HG03521 (cell line): ENCODE measurements around the gene FAM171A1.
"Not testable (repeated sequence)": the region's sequence is repeated elsewhere in the genome, so short reads cannot be mapped to it uniquely, and the experiment has no call there.

ENCODE experiments used
- ATAC-seq: cut with Tn5 transposase; IDR thresholded peaks from one replicate; pipeline ENCODE4 v1.9.1; 2021; ENCODE audit warnings: mild to moderate bottlenecking, moderate library complexity; ENCODE audit not compliant: unreplicated experiment

Gene FAM171A1

GRCh38 chr10:15321431-15322341 lies 49.4 kb downstream of the FAM171A1 start:
- ATAC-seq = no peak

- no peak for ATAC-seq
Observed at GRCh38 chr10:15320522-15321203, 50.4 kb downstream of the FAM171A1 start.

GRCh38 chr10:15320118-15320517 lies 51.0 kb downstream of the FAM171A1 start:
- ATAC-seq = no peak

- no peak for ATAC-seq
Observed at GRCh38 chr10:15316871-15317464, 54.1 kb downstream of the FAM171A1 start.

GRCh38 chr10:15316145-15316544 lies 54.9 kb downstream of the FAM171A1 start:
- no peak for ATAC-seq

- no peak for ATAC-seq
Observed at GRCh38 chr10:15315286-15315685, 55.8 kb downstream of the FAM171A1 start.

GRCh38 chr10:15314482-15315045 lies 56.5 kb downstream of the FAM171A1 start:
- ATAC-seq = no peak

- ATAC-seq = no peak
Observed at GRCh38 chr10:15313843-15314242, 57.2 kb downstream of the FAM171A1 start.

- no peak for ATAC-seq
Observed at GRCh38 chr10:15313047-15313446, 58.0 kb downstream of the FAM171A1 start.

- no peak for ATAC-seq
Observed at GRCh38 chr10:15311569-15312280, 59.4 kb downstream of the FAM171A1 start.

GRCh38 chr10:15310776-15311568 lies 60.1 kb downstream of the FAM171A1 start:
- no peak for ATAC-seq

- no peak for ATAC-seq
Observed at GRCh38 chr10:15309221-15309620, 61.9 kb downstream of the FAM171A1 start.

- no peak for ATAC-seq
Observed at GRCh38 chr10:15306735-15307280, 64.3 kb downstream of the FAM171A1 start.

GRCh38 chr10:15305634-15306033 lies 65.5 kb downstream of the FAM171A1 start:
- ATAC-seq = no peak

GRCh38 chr10:15305161-15305560 lies 65.9 kb downstream of the FAM171A1 start:
- ATAC-seq = no peak

GRCh38 chr10:15302188-15302956 lies 68.7 kb downstream of the FAM171A1 start:
- ATAC-seq = not testable (repeated sequence)

- no peak for ATAC-seq
Observed at GRCh38 chr10:15300697-15301096, 70.4 kb downstream of the FAM171A1 start.

GRCh38 chr10:15300145-15300544 lies 70.9 kb downstream of the FAM171A1 start:
- ATAC-seq = no peak

GRCh38 chr10:15296701-15297100 lies 74.4 kb downstream of the FAM171A1 start:
- no peak for ATAC-seq
